PC-9 (cell line): ENCODE results near the gene NFKBIB. TPM values are rescaled to one million over a fixed set of nuclear protein-coding genes. Genes with fewer than 3 reads are reported as not detected.

ENCODE experiments used
- BruUV-seq: library from RNA; stranded (reverse); fragments of 400-500 nt; replicated peaks from 2 replicates; lab custom pipeline; 2021; lab: Mats Ljungman, UMichigan
- CTCF ChIA-PET: fragments of 300-600 bp; sonication (Branson Sonifier 250); formaldehyde crosslinking; loops from one replicate; lab custom pipeline; 2022; ENCODE audit warnings: antibody characterized with exemption; lab: Charles Lee
- POLR2A ChIA-PET: fragments of 300-600 bp; sonication (Branson Sonifier 250); formaldehyde crosslinking; loops from one replicate; lab custom pipeline; 2022; ENCODE audit warnings: antibody characterized with exemption; ENCODE audit not compliant: unreplicated experiment; lab: Charles Lee
- DNase-seq, 2 experiments: peaks; one replicate each; pipeline versions ENCODE4 v3.0.0 to v3.0.0-alpha.2; 2015 to 2022; ENCODE audit warnings: mixed read lengths in 1 of 2
- H2AFZ ChIP-seq: fragments of 200-600 bp; sonication (generic); 2 replicates; pipeline ENCODE4 v1.8.1; 2017; ENCODE audit warnings: antibody characterized with exemption
- H3F3A ChIP-seq: fragments of 200-600 bp; sonication (generic); 2 replicates; pipeline ENCODE4 v1.8.1; 2017; ENCODE audit warnings: antibody characterized with exemption, mild to moderate bottlenecking, low read depth; ENCODE audit not compliant: insufficient read depth
- H3K27ac ChIP-seq: fragments of 200-600 bp; sonication (generic); 2 replicates; pipeline ENCODE4 v1.6.1; 2016; ENCODE audit warnings: mixed run types
- H3K27me3 ChIP-seq: fragments of 200-600 bp; sonication (generic); 2 replicates; pipeline ENCODE4 v1.6.1; 2016; ENCODE audit warnings: low read depth, mixed run types; ENCODE audit not compliant: insufficient read depth
- H3K36me3 ChIP-seq: fragments of 200-600 bp; sonication (generic); 2 replicates; pipeline ENCODE4 v1.6.1; 2016; ENCODE audit warnings: low read depth, mixed run types
- H3K4me1 ChIP-seq: fragments of 200-600 bp; sonication (generic); replicated peaks from 2 replicates; pipeline ENCODE4 v1.6.1; 2016; ENCODE audit warnings: mixed run types; ENCODE audit not compliant: insufficient read depth
- H3K4me2 ChIP-seq: fragments of 200-600 bp; sonication (generic); 2 replicates; pipeline ENCODE4 v1.6.1; 2017; ENCODE audit warnings: mixed run types
- H3K4me3 ChIP-seq: fragments of 200-600 bp; sonication (generic); 2 replicates; pipeline ENCODE4 v1.6.1; 2016; ENCODE audit warnings: mixed run types
- H3K79me2 ChIP-seq: fragments of 200-600 bp; sonication (generic); 2 replicates; pipeline ENCODE4 v1.6.1; 2017; ENCODE audit warnings: low read depth, mixed run types
- H3K9me2 ChIP-seq: fragments of 200-600 bp; sonication (generic); 2 replicates; pipeline ENCODE4 v1.8.1; 2017; ENCODE audit warnings: mild to moderate bottlenecking; ENCODE audit not compliant: insufficient read depth
- H3K9me3 ChIP-seq: fragments of 200-600 bp; sonication (generic); 2 replicates; pipeline ENCODE4 v1.8.1; 2016; ENCODE audit warnings: low read depth; ENCODE audit not compliant: insufficient read depth
- H4K20me1 ChIP-seq: fragments of 200-600 bp; sonication (generic); 2 replicates; pipeline ENCODE4 v1.8.1; 2017; ENCODE audit not compliant: insufficient read depth
- CTCF ChIP-seq: fragments of 200-600 bp; sonication (generic); conservative IDR thresholded peaks from 2 replicates; pipeline ENCODE4 v1.6.1; 2017; ENCODE audit warnings: mixed run types, antibody characterized with exemption, mild to moderate bottlenecking, moderate library complexity
- EZH2 ChIP-seq: fragments of 200-600 bp; sonication (generic); IDR thresholded peaks from 2 replicates; pipeline ENCODE4 v1.8.0; 2017; ENCODE audit warnings: antibody characterized with exemption, low read depth
- intact Hi-C: fragments of 100-400 bp; cut with micrococcal nuclease; formaldehyde crosslinking; loops from one replicate; pipeline ENCODE4 v1.10.0; 2022; ENCODE audit not compliant: unreplicated experiment
- total RNA-seq: library from RNA; stranded (reverse); gene quantifications from 2 replicates; pipeline ENCODE4 v1.2.3, GENCODE V29; 2021

Gene NFKBIB
- total RNA-seq, 1 experiment from 2014 or later: 21.6 TPM

- H3F3A ChIP-seq: peaks cover 8% of the 10 kb centered on the region
- H3K9me2 ChIP-seq: no peaks in the 10 kb centered on the region
- no peak overlapping the region for H3K4me3 ChIP-seq
- H3K4me1 ChIP-seq: no peaks in the 10 kb centered on the region
- no peaks in the 10 kb centered on the region for H3K9me3 ChIP-seq
- no peak for TF ChIP-seq EZH2
- no peak for TF ChIP-seq CTCF
- intact Hi-C loops: no loop called here
- H3K4me2 ChIP-seq: no peak overlapping the region
- no TSS peak for BruUV-seq
- no peak for DNase-seq
- H3K36me3 ChIP-seq: no peaks in the 10 kb centered on the region
- no peak overlapping the region for H2AFZ ChIP-seq
- H3K27ac ChIP-seq: no peak overlapping the region
- ChIA-PET CTCF (no interaction called here), POLR2A (no interaction called here)
- no peaks in the 10 kb centered on the region for H4K20me1 ChIP-seq
- H3K79me2 ChIP-seq: no peaks in the 10 kb centered on the region
- H3K27me3 ChIP-seq: no peaks in the 10 kb centered on the region
These were observed 8.0 kb upstream of the NFKBIB start for GRCh38 chr19:38891771-38892170.

- Histone ChIP-seq H3K27me3 (no peaks in the 10 kb centered on the region), H3K4me1 (no peaks in the 10 kb centered on the region), H3K27ac (no peak overlapping the region), H4K20me1 (no peaks in the 10 kb centered on the region), H3K9me3 (no peaks in the 10 kb centered on the region), H3K4me3 (no peak overlapping the region), H3K79me2 (no peaks in the 10 kb centered on the region), H3K9me2 (no peaks in the 10 kb centered on the region), H3F3A (peaks cover 6% of the 10 kb centered on the region), H3K4me2 (no peak overlapping the region), H2AFZ (no peak overlapping the region), H3K36me3 (no peaks in the 10 kb centered on the region)
- CTCF ChIA-PET: no interaction called here
- TF ChIP-seq CTCF (no peak), EZH2 (no peak)
- intact Hi-C loops: no loop called here
- BruUV-seq: no TSS peak
- POLR2A ChIA-PET: no interaction called here
- DNase-seq: no peak
These were observed 6.9 kb upstream of the NFKBIB start for GRCh38 chr19:38892841-38893240.

GRCh38 chr19:38893341-38893771, 6.4 kb upstream of the NFKBIB start:
- Histone ChIP-seq H3K9me2 (no peaks in the 10 kb centered on the region), H3F3A (peaks cover under 1% of the 10 kb centered on the region), H3K36me3 (no peaks in the 10 kb centered on the region), H3K4me1 (peaks cover 2% of the 10 kb centered on the region; the same call in 1 of the 2 replicates), H2AFZ (no peak overlapping the region), H4K20me1 (no peaks in the 10 kb centered on the region), H3K27me3 (no peaks in the 10 kb centered on the region), H3K9me3 (no peaks in the 10 kb centered on the region), H3K4me2 (no peak overlapping the region), H3K27ac (no peak overlapping the region), H3K4me3 (no peak overlapping the region), H3K79me2 (no peaks in the 10 kb centered on the region)
- DNase-seq: no peak
- BruUV-seq: no TSS peak
- POLR2A ChIA-PET: no interaction called here
- TF ChIP-seq EZH2: no peak
- TF ChIP-seq CTCF: no peak
- intact Hi-C loops: no loop called here
- CTCF ChIA-PET: no interaction called here
